K562 (cell line): ENCODE data around the gene RASGRP1. TPM values are rescaled to one million over a fixed set of nuclear protein-coding genes. Genes with fewer than 3 reads are reported as not detected.

Experiments used
- ARNT ChIP-seq, 2 experiments: fragments of 450-650 bp; IDR thresholded peaks; 2 replicates each; pipeline ENCODE4 v1.6.1; 2016; ENCODE audit warnings: mild to moderate bottlenecking in 1 of 2
- BHLHE40 ChIP-seq: IDR thresholded peaks from 2 replicates; pipeline ENCODE4 v1.6.1; 2011; ENCODE audit warnings: low read length, improper control_type of control experiment
- CAMTA2 ChIP-seq: fragments of 250-450 bp; sonication (Bioruptor Pico); conservative IDR thresholded peaks from 2 replicates; pipeline ENCODE4 v1.5.1; 2022
- E2F3 ChIP-seq: fragments of 250-450 bp; sonication (Bioruptor Pico); IDR thresholded peaks from 2 replicates; pipeline ENCODE4 v1.4.0; 2020; ENCODE audit warnings: mild to moderate bottlenecking
- ESRRB ChIP-seq: fragments of 250-450 bp; sonication (Bioruptor Pico); IDR thresholded peaks from 2 replicates; pipeline ENCODE4 v1.5.0; 2020; ENCODE audit warnings: mild to moderate bottlenecking, moderate library complexity, borderline replicate concordance
- GATAD2A ChIP-seq: fragments of 450-650 bp; IDR thresholded peaks from 2 replicates; pipeline ENCODE4 v1.6.1; 2017
- KAT7 ChIP-seq: sonication (generic); formaldehyde crosslinking; IDR thresholded peaks from 2 replicates; pipeline ENCODE4 v1.8.0; 2022; ENCODE audit warnings: missing genetic modification reagents, mild to moderate bottlenecking, borderline replicate concordance
- MNT ChIP-seq, 2 experiments: fragments of 450-650 bp; conservative IDR thresholded peaks; 2 replicates each; pipeline ENCODE4 v1.6.1; 2017; ENCODE audit warnings: mild to moderate bottlenecking in 2 of 2, moderate library complexity in 2 of 2
- SOX6 ChIP-seq: fragments of 450-650 bp; IDR thresholded peaks from 2 replicates; pipeline ENCODE4 v1.6.1; 2014; ENCODE audit warnings: mild to moderate bottlenecking
- SREBF2 ChIP-seq: sonication (generic); formaldehyde crosslinking; IDR thresholded peaks from 2 replicates; pipeline ENCODE4 v1.4.0; 2020; ENCODE audit warnings: mild to moderate bottlenecking, missing genetic modification reagents
- SRF ChIP-seq, 2 experiments: fragments of 250-450, 450-650 bp in 1 of 2; sonication (Bioruptor Pico) in 1 of 2; sonication (generic) in 1 of 2; formaldehyde crosslinking; IDR thresholded peaks; 2 replicates each; pipeline versions ENCODE4 v1.5.0 to v1.5.1; 2020 to 2022; ENCODE audit warnings: mild to moderate bottlenecking in 1 of 2, missing genetic modification reagents in 1 of 2
- TBP ChIP-seq: optimal IDR thresholded peaks from 2 replicates; pipeline ENCODE3; 2011; ENCODE audit warnings: low read depth, low read length, improper control_type of control experiment
- ZNF12 ChIP-seq: sonication (generic); formaldehyde crosslinking; IDR thresholded peaks from 2 replicates; pipeline ENCODE4 v1.4.0; 2020; ENCODE audit warnings: mild to moderate bottlenecking, missing genetic modification reagents
- ZNF655 ChIP-seq: fragments of 250-450 bp; sonication (Bioruptor Pico); IDR thresholded peaks from 2 replicates; pipeline ENCODE4 v1.5.0; 2021
- ZSCAN29 ChIP-seq: fragments of 450-650 bp; IDR thresholded peaks from 2 replicates; pipeline ENCODE4 v1.6.1; 2017
- polyA plus RNA-seq, 8 experiments: library from polyadenylated mRNA; depleted of rRNA in 4 of 8; stranded (reverse) in 5 of 8; unstranded in 3 of 8; fragments of >200 nt; fragmentation: Nextera tagmentation in 2 of 8; fragmentation: Illumina TruSeq in 1 of 8; extraction: Ambion mirVana in 2 of 8; extraction: Trizol in 1 of 8; gene quantifications; 2 replicates each; pipeline versions ENCODE4 v1.2.1 to v1.2.3, GENCODE V29; 2011 to 2014; ENCODE audit warnings: inconsistent platforms in 1 of 8, missing spikeins in 1 of 8
- total RNA-seq, 7 experiments: library from RNA; depleted of rRNA in 6 of 7; stranded (reverse); fragments of >200 nt in 6 of 7; fragmentation: Illumina TruSeq in 2 of 7; extraction: Trizol in 2 of 7; gene quantifications; 2 replicates each; pipeline versions ENCODE4 v1.2.1 to v1.2.3, GENCODE V29; 2011 to 2021; ENCODE audit warnings: low replicate concordance in 1 of 7
- TF ChIP-seq, protein P1 (sequence below): sonication (generic); formaldehyde crosslinking; IDR thresholded peaks from 2 replicates; pipeline ENCODE4 v1.8.0; 2023; ENCODE audit warnings: mild to moderate bottlenecking, missing genetic modification reagents
- TF ChIP-seq, protein P2 (sequence below): fragments of 450-650 bp; IDR thresholded peaks from 2 replicates; pipeline ENCODE4 v1.6.1; 2017; ENCODE audit warnings: mild to moderate bottlenecking, moderate library complexity
- TF ChIP-seq, protein P3 (sequence below): fragments of 200-800 bp; sonication (Bioruptor generic); IDR thresholded peaks from 2 replicates; pipeline ENCODE4 v1.6.1; 2016; ENCODE audit warnings: missing genetic modification characterization, missing compliant biosample characterization

Gene RASGRP1
- total and polyA plus RNA-seq, 9 of the 15 experiments (the other 6 are each of a cell fraction or from before 2014, with no cell fraction given) = 0.14 to 0.72 (median 0.31) TPM

DNA sequence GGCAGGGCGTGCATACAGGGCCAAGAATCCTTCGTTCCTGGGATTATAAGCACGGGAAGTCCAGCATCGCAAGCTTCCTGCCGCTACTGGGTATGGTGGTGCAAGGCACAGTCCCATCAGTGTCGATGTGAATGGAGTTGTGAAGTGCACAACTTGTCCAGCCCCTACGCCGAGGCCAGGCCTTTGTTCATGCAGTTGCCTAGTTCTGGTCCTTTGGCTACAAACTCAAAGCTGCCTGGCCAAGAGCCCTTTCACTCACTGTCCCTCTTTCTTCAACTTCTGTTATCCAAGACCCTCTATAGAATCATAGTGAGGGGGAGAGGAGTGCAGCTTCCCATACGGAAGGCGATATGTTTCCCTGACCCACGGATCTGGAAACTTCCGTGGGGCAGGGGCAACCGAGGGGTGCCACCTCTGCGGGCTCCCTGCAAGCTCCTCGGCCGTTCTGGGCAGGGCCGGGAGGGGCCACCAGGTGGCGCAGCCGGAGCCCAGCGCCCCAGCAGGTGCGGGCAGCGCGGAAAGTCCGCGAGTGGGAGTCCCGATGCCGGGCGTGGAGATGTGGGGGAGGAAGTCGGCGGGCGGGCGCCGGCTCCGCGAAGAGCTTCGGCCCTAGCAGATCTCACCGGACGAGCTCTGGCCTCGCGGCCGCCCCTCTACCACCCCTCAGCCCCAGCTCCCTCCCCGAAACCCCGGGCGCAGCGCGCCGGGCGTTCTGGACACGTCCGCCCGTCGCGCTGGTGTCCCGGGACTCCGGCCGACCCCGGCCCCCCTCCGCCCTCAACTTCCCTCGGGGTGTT, 693 bp downstream of the RASGRP1 start (continued):
- TF ChIP-seq ZNF655 (CRISPR knock-in tag) = no peak
- TF ChIP-seq MNT (conservative IDR thresholded peaks at IDR 0.05) = no peak
- TF ChIP-seq, protein P1, sequence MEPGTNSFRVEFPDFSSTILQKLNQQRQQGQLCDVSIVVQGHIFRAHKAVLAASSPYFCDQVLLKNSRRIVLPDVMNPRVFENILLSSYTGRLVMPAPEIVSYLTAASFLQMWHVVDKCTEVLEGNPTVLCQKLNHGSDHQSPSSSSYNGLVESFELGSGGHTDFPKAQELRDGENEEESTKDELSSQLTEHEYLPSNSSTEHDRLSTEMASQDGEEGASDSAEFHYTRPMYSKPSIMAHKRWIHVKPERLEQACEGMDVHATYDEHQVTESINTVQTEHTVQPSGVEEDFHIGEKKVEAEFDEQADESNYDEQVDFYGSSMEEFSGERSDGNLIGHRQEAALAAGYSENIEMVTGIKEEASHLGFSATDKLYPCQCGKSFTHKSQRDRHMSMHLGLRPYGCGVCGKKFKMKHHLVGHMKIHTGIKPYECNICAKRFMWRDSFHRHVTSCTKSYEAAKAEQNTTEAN = no peak
- no peak for TF ChIP-seq SREBF2 (CRISPR knock-in tag)
- 0 out of 2 replicates have a peak, but pooled peaks have one; percentile 7 for TF ChIP-seq BHLHE40
- TF ChIP-seq E2F3 (CRISPR knock-in tag) = 0 out of 2 replicates have a peak, but pooled peaks have one; percentile 12
- TF ChIP-seq TBP = no peak
- no peak for TF ChIP-seq KAT7 (CRISPR knock-in tag)
- no peak for TF ChIP-seq ZSCAN29
- no peak for TF ChIP-seq CAMTA2 (CRISPR knock-in tag)
- no peak for TF ChIP-seq SOX6
- TF ChIP-seq GATAD2A = no peak
- TF ChIP-seq ZNF12 = no peak
- TF ChIP-seq ESRRB (CRISPR knock-in tag) = no peak
- no peak for TF ChIP-seq ARNT (IDR thresholded peaks at IDR 0.05)
- TF ChIP-seq, protein P2, sequence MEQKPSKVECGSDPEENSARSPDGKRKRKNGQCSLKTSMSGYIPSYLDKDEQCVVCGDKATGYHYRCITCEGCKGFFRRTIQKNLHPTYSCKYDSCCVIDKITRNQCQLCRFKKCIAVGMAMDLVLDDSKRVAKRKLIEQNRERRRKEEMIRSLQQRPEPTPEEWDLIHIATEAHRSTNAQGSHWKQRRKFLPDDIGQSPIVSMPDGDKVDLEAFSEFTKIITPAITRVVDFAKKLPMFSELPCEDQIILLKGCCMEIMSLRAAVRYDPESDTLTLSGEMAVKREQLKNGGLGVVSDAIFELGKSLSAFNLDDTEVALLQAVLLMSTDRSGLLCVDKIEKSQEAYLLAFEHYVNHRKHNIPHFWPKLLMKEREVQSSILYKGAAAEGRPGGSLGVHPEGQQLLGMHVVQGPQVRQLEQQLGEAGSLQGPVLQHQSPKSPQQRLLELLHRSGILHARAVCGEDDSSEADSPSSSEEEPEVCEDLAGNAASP = no peak
- TF ChIP-seq, protein P3, sequence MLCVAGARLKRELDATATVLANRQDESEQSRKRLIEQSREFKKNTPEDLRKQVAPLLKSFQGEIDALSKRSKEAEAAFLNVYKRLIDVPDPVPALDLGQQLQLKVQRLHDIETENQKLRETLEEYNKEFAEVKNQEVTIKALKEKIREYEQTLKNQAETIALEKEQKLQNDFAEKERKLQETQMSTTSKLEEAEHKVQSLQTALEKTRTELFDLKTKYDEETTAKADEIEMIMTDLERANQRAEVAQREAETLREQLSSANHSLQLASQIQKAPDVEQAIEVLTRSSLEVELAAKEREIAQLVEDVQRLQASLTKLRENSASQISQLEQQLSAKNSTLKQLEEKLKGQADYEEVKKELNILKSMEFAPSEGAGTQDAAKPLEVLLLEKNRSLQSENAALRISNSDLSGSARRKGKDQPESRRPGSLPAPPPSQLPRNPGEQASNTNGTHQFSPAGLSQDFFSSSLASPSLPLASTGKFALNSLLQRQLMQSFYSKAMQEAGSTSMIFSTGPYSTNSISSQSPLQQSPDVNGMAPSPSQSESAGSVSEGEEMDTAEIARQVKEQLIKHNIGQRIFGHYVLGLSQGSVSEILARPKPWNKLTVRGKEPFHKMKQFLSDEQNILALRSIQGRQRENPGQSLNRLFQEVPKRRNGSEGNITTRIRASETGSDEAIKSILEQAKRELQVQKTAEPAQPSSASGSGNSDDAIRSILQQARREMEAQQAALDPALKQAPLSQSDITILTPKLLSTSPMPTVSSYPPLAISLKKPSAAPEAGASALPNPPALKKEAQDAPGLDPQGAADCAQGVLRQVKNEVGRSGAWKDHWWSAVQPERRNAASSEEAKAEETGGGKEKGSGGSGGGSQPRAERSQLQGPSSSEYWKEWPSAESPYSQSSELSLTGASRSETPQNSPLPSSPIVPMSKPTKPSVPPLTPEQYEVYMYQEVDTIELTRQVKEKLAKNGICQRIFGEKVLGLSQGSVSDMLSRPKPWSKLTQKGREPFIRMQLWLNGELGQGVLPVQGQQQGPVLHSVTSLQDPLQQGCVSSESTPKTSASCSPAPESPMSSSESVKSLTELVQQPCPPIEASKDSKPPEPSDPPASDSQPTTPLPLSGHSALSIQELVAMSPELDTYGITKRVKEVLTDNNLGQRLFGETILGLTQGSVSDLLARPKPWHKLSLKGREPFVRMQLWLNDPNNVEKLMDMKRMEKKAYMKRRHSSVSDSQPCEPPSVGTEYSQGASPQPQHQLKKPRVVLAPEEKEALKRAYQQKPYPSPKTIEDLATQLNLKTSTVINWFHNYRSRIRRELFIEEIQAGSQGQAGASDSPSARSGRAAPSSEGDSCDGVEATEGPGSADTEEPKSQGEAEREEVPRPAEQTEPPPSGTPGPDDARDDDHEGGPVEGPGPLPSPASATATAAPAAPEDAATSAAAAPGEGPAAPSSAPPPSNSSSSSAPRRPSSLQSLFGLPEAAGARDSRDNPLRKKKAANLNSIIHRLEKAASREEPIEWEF (CRISPR knock-in tag) = no peak
- no peak for TF ChIP-seq SRF (CRISPR knock-in tag; IDR thresholded peaks at IDR 0.05)
